Activated CD4-positive, CD25-positive, alpha-beta regulatory T cell (primary cell): ENCODE measurements around the gene HPS4.
"Not testable (repeated sequence)": the region's sequence is repeated elsewhere in the genome, so short reads cannot be mapped to it uniquely, and the experiment has no call there.

Experiments
- DNase-seq, 4 experiments: peaks; one replicate each; lab custom pipeline; 2025; lab: John Stamatoyannopoulos, UW

HPS4 gene

GRCh38 chr22:26442086-26442756 lies 41.4 kb downstream of the HPS4 start:
- DNase-seq, result no peak

- DNase-seq, result no peak
These were observed 44.0 kb downstream of the HPS4 start for GRCh38 chr22:26439559-26439958.

- not testable (repeated sequence) for DNase-seq
These were observed 44.8 kb downstream of the HPS4 start for GRCh38 chr22:26438776-26439175.

DNA sequence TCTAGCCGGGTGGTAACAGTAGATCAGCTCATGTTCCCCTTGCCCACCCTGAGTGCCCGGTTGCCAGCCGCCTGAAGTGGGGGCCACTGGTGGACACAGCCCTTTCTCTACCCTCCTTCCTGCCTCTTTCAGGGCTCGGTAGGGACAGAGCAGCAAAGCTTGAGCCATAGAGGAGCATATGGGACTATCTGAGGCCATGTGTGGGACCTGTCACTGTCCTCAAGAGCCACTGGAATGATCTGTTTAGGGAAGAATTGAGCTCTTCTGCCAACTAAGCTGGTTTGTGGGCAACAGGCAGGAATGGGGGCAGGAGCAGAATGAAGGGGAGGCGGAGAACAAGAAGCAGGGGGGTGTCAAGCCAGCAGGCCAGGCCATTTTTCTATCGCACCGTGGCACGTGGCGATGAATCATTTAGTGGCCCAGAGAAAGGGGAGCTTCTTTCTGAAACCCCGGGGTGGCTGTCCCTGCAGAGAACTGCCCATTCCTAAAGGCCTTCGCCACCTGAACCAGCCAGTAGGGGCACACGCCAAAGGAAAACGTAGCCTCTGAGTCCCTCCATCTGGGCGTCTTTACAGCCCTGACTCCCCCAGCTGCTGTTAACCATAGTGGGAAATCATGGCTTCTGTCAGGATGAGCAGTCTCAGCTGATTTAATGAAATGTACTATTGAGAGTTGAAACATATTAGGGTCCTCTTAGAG lies 45.7 kb downstream of the HPS4 start:
- DNase-seq, result no peak

DNA sequence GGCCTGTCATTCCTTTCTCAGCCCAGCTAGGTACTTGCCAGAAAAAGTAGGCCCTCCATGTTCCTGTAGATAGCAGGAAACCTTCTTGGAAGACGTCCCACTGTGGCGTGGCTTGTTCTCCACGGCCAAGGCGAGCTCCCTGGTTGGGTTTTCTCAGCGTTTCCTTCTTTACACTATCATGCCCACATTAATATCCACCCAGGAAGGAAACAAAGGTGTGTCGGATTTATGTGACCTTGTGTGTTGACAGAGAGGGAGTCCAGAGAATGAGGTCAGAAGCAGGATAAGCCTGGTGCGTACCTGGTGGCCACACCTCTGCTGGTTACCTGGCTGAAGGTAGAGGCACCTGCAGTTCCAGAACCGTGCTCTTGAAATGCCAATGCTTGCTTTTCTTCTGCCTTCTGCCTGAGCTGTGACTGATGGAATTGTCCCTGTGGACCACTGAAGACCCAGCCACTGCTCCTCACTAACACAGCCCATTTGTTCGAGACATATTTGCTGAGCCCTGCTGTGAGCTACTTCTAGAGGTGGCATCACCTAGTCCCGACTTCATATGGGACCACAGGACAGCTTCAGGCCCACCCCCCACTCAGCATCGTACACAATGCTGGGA lies 46.6 kb downstream of the HPS4 start:
- no peak for DNase-seq

GRCh38 chr22:26435327-26436093 lies 48.1 kb downstream of the HPS4 start:
- DNase-seq, result no peak

DNA sequence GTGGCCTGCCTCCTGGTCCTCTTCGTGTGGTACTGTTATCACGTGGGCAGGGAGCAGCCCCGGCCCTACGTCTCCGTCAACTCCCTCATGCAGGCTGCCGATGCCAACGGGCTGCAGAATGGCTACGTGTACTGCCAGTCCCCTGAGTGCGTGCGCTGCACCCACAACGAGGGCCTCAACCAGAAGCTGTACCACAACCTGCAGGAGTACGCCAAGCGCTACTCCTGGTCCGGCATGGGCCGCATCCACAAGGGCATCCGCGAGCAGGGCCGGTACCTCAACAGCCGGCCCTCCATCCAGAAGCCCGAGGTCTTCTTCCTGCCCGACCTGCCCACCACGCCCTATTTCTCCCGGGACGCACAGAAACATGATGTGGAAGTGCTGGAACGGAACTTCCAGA lies 49.8 kb downstream of the HPS4 start:
- DNase-seq, result no peak

DNA sequence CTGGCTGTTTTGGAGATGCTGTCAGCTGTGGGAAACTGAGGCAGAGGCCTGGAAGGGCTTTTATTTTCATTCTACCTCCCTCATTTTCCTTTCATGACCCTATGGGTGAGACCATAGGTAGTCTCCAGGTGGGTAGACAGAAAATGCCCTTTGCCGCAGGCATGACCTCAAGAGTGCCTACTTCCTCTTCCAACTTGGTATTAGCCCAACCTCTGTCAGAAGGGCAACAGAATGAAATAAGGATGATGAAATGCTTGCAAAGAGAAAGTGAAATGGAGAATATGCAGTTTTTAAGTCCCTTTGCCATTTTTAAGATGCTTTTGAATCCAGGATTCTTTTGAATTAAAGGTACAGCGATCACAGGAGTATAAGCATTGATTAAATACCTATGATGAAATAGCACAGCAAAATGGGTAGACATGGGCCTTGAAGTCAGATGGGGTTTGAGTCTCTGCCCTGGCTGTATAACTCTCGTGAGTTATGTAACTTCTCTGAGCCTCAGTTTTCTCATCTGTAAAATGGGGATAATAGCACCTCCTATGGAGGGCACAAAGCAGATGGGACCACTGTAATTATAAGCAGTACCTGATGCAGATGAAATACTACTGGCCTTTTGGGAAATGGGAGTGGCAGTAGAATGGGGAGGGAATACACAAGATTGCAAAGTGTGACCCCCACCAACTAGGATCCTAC lies 50.8 kb downstream of the HPS4 start:
- DNase-seq, result no peak

DNA sequence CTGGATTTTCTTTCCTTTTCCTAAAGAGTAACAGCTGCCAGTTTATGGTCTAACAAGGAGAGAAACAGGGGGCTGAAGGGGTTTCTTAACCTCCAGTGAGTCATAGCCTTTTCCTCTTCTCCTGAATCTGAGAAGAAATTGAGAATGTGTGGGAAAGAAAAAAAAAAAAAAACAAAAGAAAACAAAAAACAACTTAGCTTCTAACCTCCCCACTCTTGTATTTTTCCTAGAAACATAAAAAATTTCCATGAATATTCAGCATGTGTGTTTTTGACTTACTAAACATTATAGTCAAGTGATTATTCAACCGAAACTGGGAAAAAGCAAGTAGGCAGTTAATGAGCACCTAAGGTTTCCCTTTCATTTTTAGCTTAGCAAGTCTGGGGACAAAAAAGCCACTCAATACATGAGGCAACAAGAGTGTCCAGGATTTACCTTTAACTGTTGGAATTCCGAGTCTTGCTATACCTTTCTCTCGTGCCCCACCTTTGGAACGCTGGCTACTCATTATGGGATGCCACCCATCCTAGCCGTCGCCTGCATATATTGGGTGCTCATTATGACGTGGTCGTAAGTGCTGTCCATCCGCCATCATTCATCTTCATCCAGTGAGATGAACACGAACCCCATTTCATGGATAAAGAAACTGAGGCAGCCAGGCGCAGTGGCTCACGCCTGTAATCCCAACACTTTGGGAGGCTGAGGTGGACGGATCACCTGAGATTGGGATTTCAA lies 52.2 kb downstream of the HPS4 start:
- no peak for DNase-seq

- no peak for DNase-seq
These were observed 53.0 kb downstream of the HPS4 start for GRCh38 chr22:26430600-26430999.

DNA sequence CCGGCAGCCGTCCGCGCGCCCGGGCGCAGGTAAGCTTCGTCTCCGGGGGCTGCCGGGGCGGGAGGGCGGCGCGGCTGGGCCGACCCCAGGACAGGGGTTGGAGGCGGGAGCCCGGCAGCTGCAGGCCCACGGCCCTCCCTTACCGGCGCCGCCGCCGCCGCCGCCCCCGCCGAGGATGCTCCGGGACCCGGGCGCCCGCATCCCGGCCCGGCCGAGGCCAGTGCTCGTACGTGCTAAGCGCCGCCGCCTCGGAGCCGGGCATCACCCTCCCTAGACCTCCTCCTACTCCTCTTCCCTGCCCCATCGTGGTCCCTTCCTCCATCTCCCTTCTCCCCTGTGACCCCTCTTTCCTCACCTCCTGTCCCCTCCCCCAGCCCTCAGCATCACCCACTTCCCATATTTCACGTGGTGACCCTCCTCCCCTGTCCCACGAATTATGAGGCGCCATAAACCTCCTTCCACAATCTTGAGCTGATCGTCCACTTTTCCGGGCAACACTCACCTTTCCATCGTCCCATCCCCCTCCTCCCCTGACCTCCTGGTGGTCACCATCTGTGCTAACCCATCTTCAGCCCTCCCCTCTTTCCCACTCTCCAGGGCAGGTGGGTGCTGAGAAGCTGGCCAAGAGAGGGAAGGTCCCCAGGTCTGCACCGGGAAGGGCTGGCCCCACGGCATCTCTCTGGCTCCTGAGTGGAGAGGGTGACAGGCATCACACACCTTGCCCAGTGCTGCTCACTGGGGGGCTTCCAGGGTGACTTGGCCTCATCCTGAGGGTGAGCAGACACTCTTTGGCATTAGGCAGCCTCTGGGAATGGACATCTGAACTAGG lies 53.9 kb downstream of the HPS4 start:
- no peak for DNase-seq

- peak; percentile 63 to 82 (median 70) for DNase-seq
These were observed 54.8 kb downstream of the HPS4 start, which contains the start of gene ASPHD2 for GRCh38 chr22:26428515-26429457. Gene ASPHD2, plus strand, starts transcription at chr22:26429260. Its CDS starts 4,356 bp downstream, at chr22:26433616.

DNA sequence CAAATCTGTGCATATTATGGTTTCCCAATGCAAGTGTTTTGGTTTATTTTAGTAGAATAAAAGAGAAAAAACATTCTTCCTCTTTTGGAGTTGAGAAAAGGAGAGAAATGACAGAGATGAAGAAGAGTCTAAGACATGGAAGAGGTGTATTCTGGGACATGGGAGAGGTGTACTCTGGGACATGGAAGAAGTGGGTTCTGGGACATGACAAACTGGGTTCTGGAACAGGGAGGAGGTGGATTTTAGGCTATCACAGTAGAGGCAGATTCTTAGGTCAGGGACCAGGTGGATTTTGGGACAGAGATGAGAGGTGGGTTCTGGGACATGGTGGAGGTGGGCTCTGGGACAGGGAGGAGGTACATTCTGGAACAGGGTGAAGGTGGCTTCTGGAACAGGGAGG lies 56.7 kb downstream of the HPS4 start:
- no peak for DNase-seq

- no peak for DNase-seq
These were observed 65.0 kb downstream of the HPS4 start for GRCh38 chr22:26418620-26419019.

DNA sequence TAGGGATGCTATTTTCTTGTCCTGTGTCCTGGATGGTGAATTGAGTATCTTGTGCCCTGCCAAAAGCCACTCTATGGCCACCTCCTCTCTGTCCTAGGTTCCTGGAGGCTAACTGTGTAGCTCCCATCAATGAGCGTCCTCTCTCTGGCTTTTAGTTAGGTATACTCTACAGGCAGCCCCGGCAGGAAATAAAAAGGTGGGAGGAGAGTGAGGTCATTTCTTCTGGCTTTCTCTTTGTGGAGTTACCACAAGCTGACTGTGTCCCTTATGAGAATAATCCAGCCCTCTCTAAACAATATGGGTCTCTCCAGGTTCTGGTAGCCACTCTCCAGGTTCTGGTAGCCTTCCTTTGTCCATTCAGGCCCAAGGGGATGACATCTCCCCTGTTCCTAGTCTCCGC lies 66.2 kb downstream of the HPS4 start:
- DNase-seq, result no peak

DNA sequence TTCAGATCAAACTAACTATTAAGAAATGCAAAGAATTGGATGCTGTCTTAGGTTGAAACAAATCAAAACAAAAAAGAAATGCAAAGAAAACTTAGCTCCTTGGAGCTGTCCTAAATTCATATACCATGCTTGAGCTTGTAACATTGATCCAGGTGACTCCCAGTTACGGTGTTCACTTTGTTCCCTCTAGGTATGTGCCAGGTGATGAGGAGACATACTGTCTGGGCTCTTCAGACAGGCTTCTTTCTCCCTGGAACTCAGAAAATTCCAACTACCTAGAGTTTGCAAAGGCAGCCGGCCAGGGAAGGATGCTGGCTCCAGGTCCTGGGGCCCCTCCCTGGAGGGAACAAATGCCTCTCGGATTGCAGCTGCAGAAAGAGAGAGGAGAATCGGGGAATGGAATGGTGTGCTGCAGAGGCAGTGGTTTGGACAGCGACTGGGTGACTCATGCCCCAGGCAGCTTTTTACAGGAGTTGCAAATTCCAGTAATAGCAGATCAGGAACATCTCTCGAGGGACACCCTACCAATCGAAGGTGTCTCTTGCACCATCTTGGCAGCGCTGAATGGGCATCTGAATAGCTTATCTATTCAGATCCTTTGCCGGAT lies 66.8 kb downstream of the HPS4 start:
- DNase-seq, result no peak

DNA sequence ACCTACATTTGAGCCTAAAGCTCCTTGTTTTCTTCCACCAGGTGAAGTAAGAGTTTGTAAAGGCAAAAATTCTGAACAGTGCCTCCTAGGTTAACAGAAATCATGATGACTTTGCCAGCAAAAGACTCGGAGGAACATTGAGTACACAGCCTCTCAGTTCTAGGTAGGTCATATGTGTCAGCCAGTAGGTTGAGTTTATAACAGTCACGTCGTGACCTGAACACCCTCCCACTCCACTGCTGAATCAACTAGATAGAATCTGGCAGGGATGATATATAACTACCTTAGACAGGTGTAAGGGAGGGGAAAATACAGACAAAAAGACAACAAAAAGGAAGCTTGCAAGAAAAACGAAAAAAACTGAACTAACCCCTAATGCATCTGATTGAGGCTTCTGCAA lies 67.3 kb downstream of the HPS4 start:
- no peak for DNase-seq

- DNase-seq, result no peak
These were observed 69.2 kb downstream of the HPS4 start for GRCh38 chr22:26414347-26414746.

DNA sequence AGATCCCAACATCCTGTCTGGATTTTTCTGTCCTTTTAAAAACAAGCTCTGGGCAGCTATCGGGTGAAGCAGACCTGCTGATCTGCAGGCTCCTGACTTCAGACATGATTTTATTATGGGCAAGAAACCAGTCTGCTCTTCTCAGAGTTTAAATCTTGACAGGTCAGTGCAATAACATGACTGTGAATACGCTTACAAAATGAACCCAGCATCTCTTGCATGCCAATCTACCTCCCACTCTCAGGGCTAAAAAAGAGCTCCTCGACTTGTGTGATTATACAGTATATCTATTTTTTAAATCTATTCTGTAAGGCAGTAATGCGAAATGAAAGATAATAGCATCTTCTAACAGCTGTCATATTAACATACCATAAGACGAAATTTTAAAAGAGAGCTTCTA lies 73.2 kb downstream of the HPS4 start:
- DNase-seq, result no peak
